ENCODE data around the gene MMS22L.

Gene MMS22L

GRCh38 chr6:97128507-97128906 lies 154.5 kb downstream of the MMS22L start:
- no peak for TF ChIP-seq CTCF (IDR thresholded peaks at IDR 0.05; ENCODE audit: control insufficient read depth, insufficient read depth, low read depth, low read length, missing control alignments)
- no peak overlapping the region for H3K4me3 ChIP-seq (ENCODE audit: control insufficient read depth, low read depth, low read length)

GRCh38 chr6:97123652-97124051 lies 159.4 kb downstream of the MMS22L start:
- no peak overlapping the region for H3K4me3 ChIP-seq (ENCODE audit: control insufficient read depth, low read depth, low read length)
- DNase-seq (ENCODE audit: low read depth), result no peak
- no peak for TF ChIP-seq CTCF (IDR thresholded peaks at IDR 0.05; ENCODE audit: control insufficient read depth, insufficient read depth, low read depth, low read length, missing control alignments)

More at GRCh38 chr6:97128507-97128906, 154.5 kb downstream of the MMS22L start:
- DNase-seq (ENCODE audit: low read depth), result no peak

GRCh38 chr6:97123112-97123511 lies 159.9 kb downstream of the MMS22L start:
- TF ChIP-seq CTCF (IDR thresholded peaks at IDR 0.05; ENCODE audit: control insufficient read depth, insufficient read depth, low read depth, low read length, missing control alignments), result no peak
- no peak for DNase-seq (ENCODE audit: low read depth)

GRCh38 chr6:97120511-97120910 lies 162.5 kb downstream of the MMS22L start:
- TF ChIP-seq CTCF (IDR thresholded peaks at IDR 0.05; ENCODE audit: control insufficient read depth, insufficient read depth, low read depth, low read length, missing control alignments), result no peak
- no peak overlapping the region for H3K4me3 ChIP-seq (ENCODE audit: control insufficient read depth, low read depth, low read length)
- DNase-seq (ENCODE audit: low read depth), result no peak

More at GRCh38 chr6:97123112-97123511, 159.9 kb downstream of the MMS22L start:
- H3K4me3 ChIP-seq (ENCODE audit: control insufficient read depth, low read depth, low read length), result no peak overlapping the region

- DNase-seq (ENCODE audit: low read depth), result no peak
Observed at GRCh38 chr6:97114645-97115044, 168.4 kb downstream of the MMS22L start.

GRCh38 chr6:97113170-97113569 lies 169.8 kb downstream of the MMS22L start:
- DNase-seq (ENCODE audit: low read depth), result no peak
- TF ChIP-seq CTCF (IDR thresholded peaks at IDR 0.05; ENCODE audit: control insufficient read depth, insufficient read depth, low read depth, low read length, missing control alignments), result no peak
- no peak overlapping the region for H3K4me3 ChIP-seq (ENCODE audit: control insufficient read depth, low read depth, low read length)

More at GRCh38 chr6:97114645-97115044, 168.4 kb downstream of the MMS22L start:
- no peak for TF ChIP-seq CTCF (IDR thresholded peaks at IDR 0.05; ENCODE audit: control insufficient read depth, insufficient read depth, low read depth, low read length, missing control alignments)
- H3K4me3 ChIP-seq (ENCODE audit: control insufficient read depth, low read depth, low read length), result no peak overlapping the region

GRCh38 chr6:97111243-97111642 lies 171.8 kb downstream of the MMS22L start:
- no peak for TF ChIP-seq CTCF (IDR thresholded peaks at IDR 0.05; ENCODE audit: control insufficient read depth, insufficient read depth, low read depth, low read length, missing control alignments)
- DNase-seq (ENCODE audit: low read depth), result no peak
- H3K4me3 ChIP-seq (ENCODE audit: control insufficient read depth, low read depth, low read length), result no peak overlapping the region
